Measurements from ENCODE around the gene RNF150. TPM values are rescaled to one million over a fixed set of nuclear protein-coding genes. Genes with fewer than 3 reads are reported as not detected.

Gene RNF150
- total RNA-seq, 1 experiment from 2014 or later, result 0.14 TPM

DNA sequence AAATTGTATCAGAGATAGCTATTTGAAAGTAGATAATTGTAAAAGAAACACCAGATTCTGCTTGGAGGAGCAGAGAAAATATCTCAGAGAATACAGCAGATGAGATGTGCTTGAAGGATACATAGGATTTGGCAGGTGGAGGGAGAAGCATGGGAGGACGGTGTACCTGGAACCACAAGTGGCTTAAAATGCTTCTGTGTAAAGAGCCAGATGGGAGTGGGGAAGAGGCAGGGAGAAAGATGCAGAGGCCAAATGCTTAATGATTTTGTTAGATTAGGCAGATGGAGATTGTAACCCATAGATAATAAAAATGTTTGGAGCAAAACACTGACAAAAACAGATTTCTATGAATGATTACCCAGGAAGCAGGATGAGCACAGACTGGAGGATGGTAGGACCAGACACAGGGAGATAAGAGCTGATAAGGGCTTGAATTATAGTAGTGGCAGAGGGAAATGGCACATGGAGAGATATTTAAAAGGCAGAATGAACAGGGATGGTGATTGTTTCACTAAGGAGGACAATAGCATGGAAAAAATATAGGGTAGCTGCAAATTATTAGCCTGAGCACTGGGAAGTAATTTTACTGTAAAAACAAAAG, 231.4 kb downstream of the RNF150 start:
- Mint-ChIP-seq H3K27me3 (ENCODE audit: insufficient read depth, unreplicated experiment) (peaks cover 11% of the 10 kb centered on the region), H3K9me3 (ENCODE audit: unreplicated experiment) (no peaks in the 10 kb centered on the region), H3K4me1 (ENCODE audit: low read depth, unreplicated experiment) (no peaks in the 10 kb centered on the region), H3K4me3 (ENCODE audit: unreplicated experiment) (no peak overlapping the region), H3K27ac (ENCODE audit: unreplicated experiment) (no peak overlapping the region), H3K36me3 (ENCODE audit: insufficient read depth, unreplicated experiment) (no peaks in the 10 kb centered on the region)
- no TSS peak for BruUV-seq (replicated peaks)
- intact Hi-C loops (cut with micrococcal nuclease; ENCODE audit: unreplicated experiment), result no loop called here
- TF ChIP-seq, protein P1, sequence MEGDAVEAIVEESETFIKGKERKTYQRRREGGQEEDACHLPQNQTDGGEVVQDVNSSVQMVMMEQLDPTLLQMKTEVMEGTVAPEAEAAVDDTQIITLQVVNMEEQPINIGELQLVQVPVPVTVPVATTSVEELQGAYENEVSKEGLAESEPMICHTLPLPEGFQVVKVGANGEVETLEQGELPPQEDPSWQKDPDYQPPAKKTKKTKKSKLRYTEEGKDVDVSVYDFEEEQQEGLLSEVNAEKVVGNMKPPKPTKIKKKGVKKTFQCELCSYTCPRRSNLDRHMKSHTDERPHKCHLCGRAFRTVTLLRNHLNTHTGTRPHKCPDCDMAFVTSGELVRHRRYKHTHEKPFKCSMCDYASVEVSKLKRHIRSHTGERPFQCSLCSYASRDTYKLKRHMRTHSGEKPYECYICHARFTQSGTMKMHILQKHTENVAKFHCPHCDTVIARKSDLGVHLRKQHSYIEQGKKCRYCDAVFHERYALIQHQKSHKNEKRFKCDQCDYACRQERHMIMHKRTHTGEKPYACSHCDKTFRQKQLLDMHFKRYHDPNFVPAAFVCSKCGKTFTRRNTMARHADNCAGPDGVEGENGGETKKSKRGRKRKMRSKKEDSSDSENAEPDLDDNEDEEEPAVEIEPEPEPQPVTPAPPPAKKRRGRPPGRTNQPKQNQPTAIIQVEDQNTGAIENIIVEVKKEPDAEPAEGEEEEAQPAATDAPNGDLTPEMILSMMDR (IDR thresholded peaks at IDR 0.05; ENCODE audit: insufficient read depth in 1 of 2, low read depth in 1 of 2, low read length in 1 of 2, severe bottlenecking in 1 of 2, unreplicated experiment in 1 of 2), result no peak
- H3K4me1 ChIP-seq, result no peaks in the 10 kb centered on the region
- no peak for DNase-seq
- no peaks in the 10 kb centered on the region for H3K36me3 ChIP-seq (ENCODE audit: control insufficient read depth, insufficient read depth, low read length)
- no peaks in the 10 kb centered on the region for H3K9me3 ChIP-seq
- H3K4me3 ChIP-seq (ENCODE audit: low read depth, low read length), result no peak overlapping the region
- CTCF ChIA-PET, result no interaction called here
- H3K27me3 ChIP-seq (replicated peaks; ENCODE audit: control insufficient read depth, insufficient read depth, low read length), result no peaks in the 10 kb centered on the region
- POLR2A ChIA-PET, result no interaction called here

DNA sequence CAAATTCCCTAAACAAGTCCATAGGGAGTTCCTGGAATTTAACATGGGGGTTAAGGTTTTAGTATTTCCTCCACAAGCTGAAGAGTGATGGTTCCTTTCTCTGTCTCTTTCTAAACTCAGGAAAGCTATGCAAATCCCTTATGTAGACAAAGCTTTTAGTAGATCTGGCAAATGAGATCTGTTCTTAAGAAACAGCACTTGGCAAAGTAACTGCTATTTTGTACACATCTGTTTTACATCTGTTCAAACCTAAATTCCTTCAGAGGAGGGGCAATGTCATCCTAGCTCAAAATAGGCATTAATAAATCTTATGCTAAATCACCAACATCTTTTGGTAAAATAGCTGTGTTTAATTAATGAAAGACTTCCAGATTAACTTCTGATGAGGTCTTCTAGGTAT, 239.3 kb downstream of the RNF150 start:
- ChIA-PET CTCF (interaction anchor here (0.6 kb wide), 1 partner anchor 9 kb away, joined by 3 read pairs; no protein-coding TSS in a partner anchor), POLR2A (no interaction called here)
- Mint-ChIP-seq H3K4me1 (ENCODE audit: low read depth, unreplicated experiment) (no peaks in the 10 kb centered on the region), H3K9me3 (ENCODE audit: unreplicated experiment) (no peaks in the 10 kb centered on the region), H3K27me3 (ENCODE audit: insufficient read depth, unreplicated experiment) (peaks cover 4% of the 10 kb centered on the region), H3K4me3 (ENCODE audit: unreplicated experiment) (no peak overlapping the region), H3K27ac (ENCODE audit: unreplicated experiment) (no peak overlapping the region), H3K36me3 (ENCODE audit: insufficient read depth, unreplicated experiment) (no peaks in the 10 kb centered on the region)
- H3K4me3 ChIP-seq (ENCODE audit: low read depth, low read length), result no peak overlapping the region
- no peaks in the 10 kb centered on the region for H3K9me3 ChIP-seq
- BruUV-seq (replicated peaks), result no TSS peak
- DNase-seq, result no peak
- no peaks in the 10 kb centered on the region for H3K4me1 ChIP-seq
- TF ChIP-seq, protein P1 (IDR thresholded peaks at IDR 0.05; ENCODE audit: insufficient read depth in 1 of 2, low read depth in 1 of 2, low read length in 1 of 2, severe bottlenecking in 1 of 2, unreplicated experiment in 1 of 2), result no peak
- H3K36me3 ChIP-seq (ENCODE audit: control insufficient read depth, insufficient read depth, low read length), result no peaks in the 10 kb centered on the region
- intact Hi-C loops (cut with micrococcal nuclease; ENCODE audit: unreplicated experiment), result no loop called here
- H3K27me3 ChIP-seq (replicated peaks; ENCODE audit: control insufficient read depth, insufficient read depth, low read length), result no peaks in the 10 kb centered on the region

DNA sequence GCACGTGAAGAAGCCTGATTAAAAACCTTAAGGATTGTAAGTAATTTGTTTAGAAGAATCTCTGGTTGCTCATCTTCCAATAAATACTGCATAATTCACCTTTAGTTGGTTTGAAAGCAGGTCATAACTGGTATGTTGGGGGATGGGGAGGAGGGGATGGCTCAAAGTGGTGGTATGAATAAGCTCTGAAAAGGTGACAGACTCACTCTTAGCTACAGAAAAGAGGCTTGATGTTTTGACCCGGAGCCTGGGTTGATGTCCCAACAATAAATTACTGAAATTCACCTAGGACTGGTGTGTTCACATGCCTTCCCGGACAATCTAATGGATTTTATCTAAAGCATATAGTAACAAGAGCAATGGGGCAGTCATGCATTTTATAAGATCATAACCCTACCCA, 245.2 kb downstream of the RNF150 start:
- POLR2A ChIA-PET, result no interaction called here
- no peaks in the 10 kb centered on the region for H3K4me1 ChIP-seq
- H3K27me3 ChIP-seq (replicated peaks; ENCODE audit: control insufficient read depth, insufficient read depth, low read length), result no peaks in the 10 kb centered on the region
- no TSS peak for BruUV-seq (replicated peaks)
- Mint-ChIP-seq H3K27ac (ENCODE audit: unreplicated experiment) (no peak overlapping the region), H3K4me3 (ENCODE audit: unreplicated experiment) (no peak overlapping the region), H3K9me3 (ENCODE audit: unreplicated experiment) (no peaks in the 10 kb centered on the region), H3K27me3 (ENCODE audit: insufficient read depth, unreplicated experiment) (peaks cover 6% of the 10 kb centered on the region), H3K4me1 (ENCODE audit: low read depth, unreplicated experiment) (no peaks in the 10 kb centered on the region), H3K36me3 (ENCODE audit: insufficient read depth, unreplicated experiment) (no peaks in the 10 kb centered on the region)
- intact Hi-C loops (cut with micrococcal nuclease; ENCODE audit: unreplicated experiment), result no loop called here
- CTCF ChIA-PET, result interaction anchor here (1.2 kb wide), 1 partner anchor 245 kb away, joined by 3 read pairs; the partner anchor contains the start of gene RNF150
- H3K4me3 ChIP-seq (ENCODE audit: low read depth, low read length), result no peak overlapping the region
- no peaks in the 10 kb centered on the region for H3K36me3 ChIP-seq (ENCODE audit: control insufficient read depth, insufficient read depth, low read length)
- TF ChIP-seq, protein P1 (IDR thresholded peaks at IDR 0.05; ENCODE audit: insufficient read depth in 1 of 2, low read depth in 1 of 2, low read length in 1 of 2, severe bottlenecking in 1 of 2, unreplicated experiment in 1 of 2), result no peak
- DNase-seq, result no peak
- no peaks in the 10 kb centered on the region for H3K9me3 ChIP-seq

Measured in Caco-2 (cell line).